Measurements from ENCODE around the gene NEDD4L.
"Not testable (repeated sequence)": the region's sequence is repeated elsewhere in the genome, so short reads cannot be mapped to it uniquely, and the experiment has no call there.

Gene NEDD4L

DNA sequence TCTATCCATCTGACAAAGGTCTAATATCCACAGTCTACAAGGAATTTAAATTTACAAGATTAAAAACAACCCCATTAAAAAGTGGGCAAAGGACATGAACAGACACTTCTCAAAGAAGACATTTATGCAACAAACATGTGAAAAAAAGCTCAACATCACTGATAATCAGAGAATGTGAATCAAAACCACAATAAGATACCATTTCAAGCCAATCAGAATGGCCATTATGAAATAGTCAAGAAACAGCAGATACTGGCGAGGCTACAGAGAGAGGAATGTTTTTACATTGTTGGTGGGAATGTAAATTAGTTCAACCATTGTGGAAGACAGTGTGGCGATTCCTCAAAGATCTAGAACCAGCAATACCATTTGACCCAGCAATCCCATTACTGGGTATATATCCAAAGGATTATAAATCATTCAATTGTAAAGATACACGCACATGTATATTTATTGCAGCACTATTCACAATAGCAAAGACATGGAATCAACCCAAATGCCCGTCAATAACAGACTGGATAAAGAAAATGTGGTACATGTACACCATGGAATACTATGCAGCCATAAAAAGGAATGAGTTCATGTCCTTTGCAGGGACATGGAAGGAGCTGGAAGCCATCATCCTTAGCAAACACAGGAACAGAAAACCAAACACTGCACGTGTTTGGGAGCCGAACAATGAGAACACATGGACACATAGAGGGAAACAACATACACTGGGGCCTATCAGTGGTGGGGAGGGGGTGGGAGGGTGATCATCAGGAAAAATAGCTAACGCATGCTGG, 391.4 kb downstream of the NEDD4L start:
- not testable (repeated sequence) for DNase-seq (ENCODE audit: low read depth); H3K4me3 ChIP-seq (ENCODE audit: low read depth, low read length)

DNA sequence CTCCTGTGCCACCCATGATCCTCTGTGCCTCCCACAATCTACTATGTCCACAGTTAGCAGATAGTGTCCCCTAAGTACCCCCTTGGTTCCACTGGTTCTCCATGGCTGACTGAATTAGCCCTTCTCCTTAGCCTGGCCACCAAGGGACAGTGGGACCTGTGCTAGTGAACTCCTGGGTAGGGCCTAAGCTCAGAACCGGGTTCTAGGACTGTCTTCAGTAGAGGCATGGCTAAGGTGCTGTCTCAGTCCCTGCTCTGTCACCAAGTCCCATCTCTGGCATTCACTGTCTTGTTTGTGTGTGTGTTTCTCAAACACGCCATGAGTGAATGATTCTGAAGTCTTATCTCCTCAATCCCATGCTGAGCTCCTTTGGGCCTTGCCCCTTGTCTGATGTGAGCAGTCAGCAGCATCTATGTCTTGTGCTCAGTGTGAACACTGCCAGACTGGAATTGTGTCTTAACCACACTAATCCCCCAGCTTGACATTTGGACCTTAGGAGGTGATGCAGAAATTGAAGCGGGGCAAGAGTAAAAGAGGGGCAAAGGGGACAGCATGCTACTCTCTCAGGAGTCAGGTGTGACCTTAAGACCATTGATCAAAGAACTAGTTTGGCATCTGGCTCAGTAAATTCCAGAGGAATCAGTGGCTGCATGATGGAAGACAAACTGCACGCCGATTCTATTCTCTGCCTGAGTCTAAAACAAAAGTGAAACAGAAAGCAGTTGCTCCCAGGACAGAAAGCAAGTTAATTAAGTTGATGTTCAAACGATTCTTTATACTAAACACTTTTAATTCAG, 394.3 kb downstream of the NEDD4L start:
- peak overlapping the region; percentile 1 for H3K4me3 ChIP-seq (ENCODE audit: low read depth, low read length)
- DNase-seq (ENCODE audit: low read depth): no peak

GRCh38 chr18:58438958-58439300, 394.9 kb downstream of the NEDD4L start:
- DNase-seq (ENCODE audit: low read depth): no peak
- H3K4me3 ChIP-seq (ENCODE audit: low read depth, low read length): peak overlapping the region; percentile 1

DNA sequence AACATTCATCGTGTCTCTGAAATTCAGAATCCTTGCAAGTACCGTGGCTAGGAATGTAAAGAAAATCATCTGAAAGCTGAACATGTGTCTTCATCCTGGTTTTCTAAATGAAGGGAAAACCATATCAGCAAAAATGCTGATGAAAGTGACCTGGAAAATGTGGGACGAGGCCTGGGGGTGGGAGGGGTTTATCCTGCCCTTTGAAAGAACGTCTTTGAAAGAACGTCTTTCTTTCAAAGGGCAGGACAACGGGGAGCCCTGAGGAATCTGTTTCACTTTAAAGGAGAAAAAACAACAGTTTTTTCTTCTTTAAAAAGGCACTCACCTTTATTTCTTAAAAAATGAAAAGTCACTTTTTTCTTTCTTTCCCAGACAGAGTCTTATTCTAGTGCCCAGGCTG, 399.6 kb downstream of the NEDD4L start:
- no peak overlapping the region for H3K4me3 ChIP-seq (ENCODE audit: low read depth, low read length)
- DNase-seq (ENCODE audit: low read depth): no peak

GRCh38 chr18:58446391-58447060, 402.5 kb downstream of the NEDD4L start:
- DNase-seq (ENCODE audit: low read depth): no peak

DNA sequence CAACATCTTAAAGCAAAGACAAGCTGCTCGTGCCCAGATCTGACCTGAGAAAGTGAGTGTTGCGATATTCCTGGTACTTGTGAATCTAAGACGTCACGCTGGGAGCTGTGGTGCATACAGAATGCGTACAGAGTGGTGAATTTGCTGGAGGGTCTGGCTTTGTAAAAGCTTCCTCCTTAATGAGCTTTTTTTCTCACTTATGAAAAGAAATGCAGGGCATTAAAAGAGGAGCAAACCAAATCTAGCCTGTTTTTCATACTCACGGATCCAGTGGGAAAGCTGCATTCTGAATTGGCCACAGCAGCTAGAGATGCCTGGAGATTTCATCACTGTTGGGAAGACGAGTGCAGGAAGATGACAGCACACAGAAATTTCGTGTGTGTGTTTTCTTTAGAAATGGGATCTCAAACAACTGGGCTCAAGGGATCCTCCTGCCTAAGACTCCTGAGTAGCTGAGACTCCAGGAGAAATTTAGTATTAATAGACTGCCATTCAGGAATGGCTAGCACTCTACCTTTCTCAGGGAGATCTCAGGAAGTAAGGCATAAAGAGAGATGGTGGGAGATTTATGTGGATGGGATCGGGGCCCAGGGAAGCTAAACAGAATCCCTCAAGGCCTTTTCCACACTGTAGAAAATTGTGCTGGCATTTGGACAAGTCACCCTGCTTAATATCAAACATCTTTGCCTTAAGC, 403.5 kb downstream of the NEDD4L start:
- peak; percentile 49 for DNase-seq (ENCODE audit: low read depth)
- H3K4me3 ChIP-seq (ENCODE audit: low read depth, low read length): no peak overlapping the region

More at GRCh38 chr18:58446391-58447060, 402.5 kb downstream of the NEDD4L start:
- H3K4me3 ChIP-seq (ENCODE audit: low read depth, low read length): no peak overlapping the region

GRCh38 chr18:58449464-58449863, 405.4 kb downstream of the NEDD4L start:
- H3K4me3 ChIP-seq (ENCODE audit: low read depth, low read length): no peak overlapping the region
- DNase-seq (ENCODE audit: low read depth): no peak
